Measurements from ENCODE around the gene MOV10. TPM values are rescaled to one million over a fixed set of nuclear protein-coding genes. Genes with fewer than 3 reads are reported as not detected.
A peak's percentile ranks its signal among the peaks of the same experiment; 100 is the strongest.

MOV10 gene
- total and polyA plus RNA-seq, 5 donors from 2014 or later: 26.1 to 94.2 (median 29.8) TPM

DNA sequence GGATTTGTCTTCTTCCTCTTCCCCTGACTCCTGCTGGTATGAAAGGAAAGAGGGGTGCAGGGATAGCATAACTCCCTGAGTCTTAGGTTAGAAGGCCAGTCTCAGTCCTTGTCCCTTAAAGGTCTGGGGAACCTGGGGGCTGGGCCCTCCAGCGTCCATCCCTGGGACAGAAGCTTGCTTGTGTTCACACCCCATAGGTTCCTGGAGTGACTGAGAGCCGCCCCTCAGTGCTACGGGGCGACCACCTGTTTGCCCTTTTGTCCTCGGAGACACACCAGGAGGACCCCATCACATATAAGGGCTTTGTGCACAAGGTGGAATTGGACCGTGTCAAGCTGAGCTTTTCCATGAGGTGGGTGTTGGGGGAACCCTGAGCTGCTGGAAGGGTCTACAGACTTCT, 19.4 kb downstream of the MOV10 start:
- Mint-ChIP-seq H3K9me3 (no peaks in the 10 kb centered on the region), H3K4me3 (no peak overlapping the region), H3K4me1 (peaks cover 0 to 1% (median 0%) of the 10 kb centered on the region in 4 donors), H3K27ac (no peak overlapping the region), H3K36me3 (peaks cover 36% of the 10 kb centered on the region), H3K27me3 (no peaks in the 10 kb centered on the region)
- no peak for ATAC-seq (ENCODE audit: low read depth in 2 of 2)
- DNase-seq: no peak
- H3K27ac ChIP-seq (ENCODE audit: insufficient read depth, low read length, poor library complexity, severe bottlenecking): no peak overlapping the region
- H3K9me3 ChIP-seq (ENCODE audit: control insufficient read depth in 2 of 2, low read length in 2 of 2): no peaks in the 10 kb centered on the region
- H3K36me3 ChIP-seq (ENCODE audit: control insufficient read depth, insufficient read depth, low read length): peaks cover 68% of the 10 kb centered on the region
- H3K27me3 ChIP-seq (ENCODE audit: control insufficient read depth, insufficient read depth, low read length): no peaks in the 10 kb centered on the region
- no peak overlapping the region for H3K4me3 ChIP-seq (ENCODE audit: low read depth, low read length)
- H3K4me1 ChIP-seq (ENCODE audit: control insufficient read depth, insufficient read depth, low read length, poor library complexity, severe bottlenecking): no peaks in the 10 kb centered on the region

DNA sequence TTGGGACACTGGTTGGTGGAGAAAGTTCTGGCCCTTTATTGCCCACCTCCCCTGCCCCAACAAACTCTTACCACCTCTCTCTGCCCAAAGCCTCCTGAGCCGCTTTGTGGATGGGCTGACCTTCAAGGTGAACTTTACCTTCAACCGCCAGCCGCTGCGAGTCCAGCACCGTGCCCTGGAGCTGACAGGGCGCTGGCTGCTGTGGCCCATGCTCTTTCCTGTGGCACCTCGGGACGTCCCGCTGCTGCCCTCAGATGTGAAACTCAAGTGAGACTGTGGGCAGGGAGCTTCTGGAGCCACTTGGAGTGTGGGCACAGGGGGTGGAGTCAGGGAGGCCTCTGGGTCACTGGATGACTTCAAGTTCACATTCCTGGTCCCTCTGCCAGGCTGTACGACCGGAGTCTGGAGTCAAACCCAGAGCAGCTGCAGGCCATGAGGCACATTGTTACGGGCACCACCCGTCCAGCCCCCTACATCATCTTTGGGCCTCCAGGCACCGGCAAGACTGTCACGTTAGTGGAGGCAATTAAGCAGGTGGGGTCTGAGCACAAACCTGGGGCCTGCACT, 20.0 kb downstream of the MOV10 start:
- peaks cover 40% of the 10 kb centered on the region for H3K36me3 Mint-ChIP-seq
- DNase-seq (no peak), ATAC-seq (ENCODE audit: low read depth in 2 of 2) (no peak)
- no peak overlapping the region for H3K4me3 ChIP-seq (ENCODE audit: low read depth, low read length)
- no peaks in the 10 kb centered on the region for H3K9me3 ChIP-seq (ENCODE audit: control insufficient read depth in 2 of 2, low read length in 2 of 2)
- no peaks in the 10 kb centered on the region for H3K4me1 ChIP-seq (ENCODE audit: control insufficient read depth, insufficient read depth, low read length, poor library complexity, severe bottlenecking)
- H3K9me3 Mint-ChIP-seq: no peaks in the 10 kb centered on the region
- H3K27me3 ChIP-seq (ENCODE audit: control insufficient read depth, insufficient read depth, low read length): no peaks in the 10 kb centered on the region
- H3K27ac ChIP-seq (ENCODE audit: insufficient read depth, low read length, poor library complexity, severe bottlenecking): no peak overlapping the region
- peaks cover 0 to 8% (median 2%) of the 10 kb centered on the region in 4 donors for H3K4me1 Mint-ChIP-seq
- H3K4me3 Mint-ChIP-seq: no peak overlapping the region
- no peak overlapping the region for H3K27ac Mint-ChIP-seq
- H3K27me3 Mint-ChIP-seq: no peaks in the 10 kb centered on the region
- peaks cover 69% of the 10 kb centered on the region for H3K36me3 ChIP-seq (ENCODE audit: control insufficient read depth, insufficient read depth, low read length)

DNA sequence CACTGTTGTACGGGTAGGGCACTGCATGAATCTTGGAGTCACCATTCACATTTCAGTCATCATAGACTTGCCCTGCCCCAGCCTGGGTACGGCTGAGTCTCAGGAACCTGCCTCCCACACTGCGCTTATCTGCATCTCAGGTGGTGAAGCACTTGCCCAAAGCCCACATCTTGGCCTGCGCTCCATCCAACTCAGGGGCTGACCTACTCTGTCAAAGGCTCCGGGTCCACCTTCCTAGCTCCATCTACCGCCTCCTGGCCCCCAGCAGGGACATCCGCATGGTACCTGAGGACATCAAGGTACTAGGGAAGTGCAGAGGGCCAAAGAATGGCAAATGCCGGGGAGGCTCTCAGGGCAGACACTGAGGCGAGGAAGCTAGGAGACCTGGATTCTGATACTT, 20.8 kb downstream of the MOV10 start:
- Mint-ChIP-seq H3K4me1 (peaks cover 0 to 8% (median 6%) of the 10 kb centered on the region in 4 donors), H3K36me3 (peaks cover 42% of the 10 kb centered on the region), H3K4me3 (no peak overlapping the region), H3K9me3 (no peaks in the 10 kb centered on the region), H3K27ac (no peak overlapping the region), H3K27me3 (no peaks in the 10 kb centered on the region)
- H3K4me1 ChIP-seq (ENCODE audit: control insufficient read depth, insufficient read depth, low read length, poor library complexity, severe bottlenecking): peaks cover under 1% of the 10 kb centered on the region
- H3K4me3 ChIP-seq (ENCODE audit: low read depth, low read length): no peak overlapping the region
- ATAC-seq (ENCODE audit: low read depth in 2 of 2) (peak in 1 of 2 donors; percentile 5), DNase-seq (no peak)
- H3K36me3 ChIP-seq (ENCODE audit: control insufficient read depth, insufficient read depth, low read length): peaks cover 68% of the 10 kb centered on the region
- H3K27ac ChIP-seq (ENCODE audit: insufficient read depth, low read length, poor library complexity, severe bottlenecking): no peak overlapping the region
- H3K9me3 ChIP-seq (ENCODE audit: control insufficient read depth in 2 of 2, low read length in 2 of 2): no peaks in the 10 kb centered on the region
- H3K27me3 ChIP-seq (ENCODE audit: control insufficient read depth, insufficient read depth, low read length): no peaks in the 10 kb centered on the region

DNA sequence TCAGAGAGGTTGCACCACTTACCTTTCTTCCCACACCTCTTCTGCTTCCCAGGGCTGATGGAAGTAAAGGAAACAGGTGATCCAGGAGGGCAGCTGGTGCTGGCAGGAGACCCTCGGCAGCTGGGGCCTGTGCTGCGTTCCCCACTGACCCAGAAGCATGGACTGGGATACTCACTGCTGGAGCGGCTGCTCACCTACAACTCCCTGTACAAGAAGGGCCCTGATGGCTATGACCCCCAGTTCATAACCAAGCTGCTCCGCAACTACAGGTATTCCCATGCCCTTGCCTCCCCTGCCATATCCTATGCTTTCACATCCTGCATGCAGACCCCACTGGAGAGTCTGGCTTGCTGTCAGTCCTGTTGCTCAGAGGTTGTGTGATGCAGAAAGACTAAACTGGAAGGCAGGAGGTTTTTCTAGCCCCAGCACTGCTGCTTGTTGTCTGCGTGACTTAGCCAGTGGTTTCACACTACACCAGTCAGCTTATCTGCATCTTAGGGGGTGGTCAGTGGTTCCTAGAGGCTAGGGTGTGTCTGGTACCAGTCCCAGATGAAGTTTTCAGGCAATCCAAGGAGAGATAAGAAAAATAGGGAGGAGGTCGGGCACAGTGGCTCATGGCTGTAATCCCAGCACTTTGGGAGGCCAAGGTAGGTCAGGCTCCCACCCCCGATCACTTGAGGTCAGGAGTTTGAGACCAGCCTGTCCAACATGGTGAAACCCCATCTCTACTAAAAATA, 22.3 kb downstream of the MOV10 start:
- ATAC-seq (ENCODE audit: low read depth in 2 of 2) (no peak), DNase-seq (no peak)
- Histone ChIP-seq H3K9me3 (ENCODE audit: control insufficient read depth in 2 of 2, low read length in 2 of 2) (no peaks in the 10 kb centered on the region), H3K27ac (ENCODE audit: insufficient read depth, low read length, poor library complexity, severe bottlenecking) (no peak overlapping the region), H3K36me3 (ENCODE audit: control insufficient read depth, insufficient read depth, low read length) (peaks cover 68% of the 10 kb centered on the region), H3K4me1 (ENCODE audit: control insufficient read depth, insufficient read depth, low read length, poor library complexity, severe bottlenecking) (peaks cover 15% of the 10 kb centered on the region), H3K4me3 (ENCODE audit: low read depth, low read length) (no peak overlapping the region), H3K27me3 (ENCODE audit: control insufficient read depth, insufficient read depth, low read length) (no peaks in the 10 kb centered on the region)
- H3K27me3 Mint-ChIP-seq: no peaks in the 10 kb centered on the region
- H3K4me1 Mint-ChIP-seq: peaks cover 1 to 22% (median 15%) of the 10 kb centered on the region in 4 donors
- H3K27ac Mint-ChIP-seq: peak overlapping the region in 1 of 3 donors; percentile 52
- H3K9me3 Mint-ChIP-seq: no peaks in the 10 kb centered on the region
- peaks cover 37% of the 10 kb centered on the region for H3K36me3 Mint-ChIP-seq
- H3K4me3 Mint-ChIP-seq: no peak overlapping the region

DNA sequence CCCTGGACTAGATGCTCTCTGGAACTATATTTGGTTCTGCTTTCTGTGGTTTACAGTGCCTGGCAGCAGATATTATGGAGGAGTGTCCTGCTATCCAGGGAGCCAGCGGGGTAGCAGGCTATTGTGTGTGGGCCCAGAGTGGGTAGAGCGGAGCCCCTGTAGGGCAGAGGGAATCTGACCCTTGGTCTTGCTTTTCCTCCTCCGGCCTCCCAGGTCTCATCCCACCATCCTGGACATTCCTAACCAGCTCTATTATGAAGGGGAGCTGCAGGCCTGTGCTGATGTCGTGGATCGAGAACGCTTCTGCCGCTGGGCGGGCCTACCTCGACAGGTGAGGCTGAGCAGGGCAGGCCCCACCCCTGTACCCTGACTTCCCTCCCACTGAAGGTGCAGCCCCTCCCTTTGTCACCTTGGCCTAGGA, 23.3 kb downstream of the MOV10 start:
- H3K36me3 Mint-ChIP-seq: peaks cover 29% of the 10 kb centered on the region
- no peaks in the 10 kb centered on the region for H3K9me3 Mint-ChIP-seq
- H3K4me1 Mint-ChIP-seq: peaks cover 7 to 32% (median 20%) of the 10 kb centered on the region in 4 donors
- ATAC-seq (ENCODE audit: low read depth in 2 of 2) (no peak), DNase-seq (no peak)
- H3K27me3 Mint-ChIP-seq: no peaks in the 10 kb centered on the region
- H3K4me3 Mint-ChIP-seq: no peak overlapping the region
- no peak overlapping the region for H3K27ac ChIP-seq (ENCODE audit: insufficient read depth, low read length, poor library complexity, severe bottlenecking)
- no peak overlapping the region for H3K4me3 ChIP-seq (ENCODE audit: low read depth, low read length)
- peaks cover 18% of the 10 kb centered on the region for H3K4me1 ChIP-seq (ENCODE audit: control insufficient read depth, insufficient read depth, low read length, poor library complexity, severe bottlenecking)
- H3K36me3 ChIP-seq (ENCODE audit: control insufficient read depth, insufficient read depth, low read length): peaks cover 58% of the 10 kb centered on the region
- no peak overlapping the region for H3K27ac Mint-ChIP-seq
- no peaks in the 10 kb centered on the region for H3K27me3 ChIP-seq (ENCODE audit: control insufficient read depth, insufficient read depth, low read length)
- no peaks in the 10 kb centered on the region for H3K9me3 ChIP-seq (ENCODE audit: control insufficient read depth in 2 of 2, low read length in 2 of 2)

DNA sequence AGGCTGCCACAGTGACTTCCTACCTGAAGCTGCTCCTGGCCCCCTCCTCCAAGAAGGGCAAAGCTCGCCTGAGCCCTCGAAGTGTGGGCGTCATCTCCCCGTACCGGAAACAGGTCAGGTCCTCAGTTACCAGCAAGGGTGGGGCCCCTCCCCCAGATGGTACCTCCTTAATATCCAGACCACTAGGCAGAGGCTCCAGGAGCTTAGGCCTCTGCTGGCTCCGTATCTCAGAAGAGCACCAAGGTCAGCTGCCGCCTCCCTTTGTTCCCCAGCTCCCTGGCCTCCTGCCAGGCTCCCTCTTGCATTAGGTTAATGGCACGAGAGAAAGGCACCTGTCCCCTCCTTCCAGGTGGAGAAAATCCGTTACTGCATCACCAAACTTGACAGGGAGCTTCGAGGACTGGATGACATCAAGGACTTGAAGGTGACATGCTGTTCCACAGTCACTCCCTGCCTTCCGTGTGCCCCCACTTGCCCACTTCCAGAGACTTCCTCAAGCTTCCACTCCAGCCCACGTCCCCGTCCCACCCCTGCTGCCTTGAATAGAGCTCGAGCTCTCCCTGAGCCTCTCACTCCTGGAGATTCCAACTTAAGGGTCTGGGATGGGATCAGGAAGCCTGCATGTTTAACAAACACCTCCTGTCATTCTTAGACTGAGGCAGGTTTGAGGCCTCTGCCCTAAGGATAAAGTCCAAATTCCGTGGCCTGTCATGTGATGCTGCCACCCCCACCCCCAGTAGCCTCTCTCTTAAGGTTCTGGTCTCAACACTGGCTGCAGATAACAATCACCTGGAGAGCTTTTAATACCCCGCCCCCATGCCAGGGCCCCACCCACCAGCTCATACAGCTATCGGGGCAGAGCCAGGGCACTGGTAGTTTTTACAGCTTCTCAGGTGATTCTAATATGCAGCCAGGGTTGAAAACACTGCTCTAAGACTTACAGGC, 24.2 kb downstream of the MOV10 start:
- Histone ChIP-seq H3K27me3 (ENCODE audit: control insufficient read depth, insufficient read depth, low read length) (no peaks in the 10 kb centered on the region), H3K4me1 (ENCODE audit: control insufficient read depth, insufficient read depth, low read length, poor library complexity, severe bottlenecking) (peaks cover 18% of the 10 kb centered on the region), H3K27ac (ENCODE audit: insufficient read depth, low read length, poor library complexity, severe bottlenecking) (no peak overlapping the region), H3K9me3 (ENCODE audit: control insufficient read depth in 2 of 2, low read length in 2 of 2) (no peaks in the 10 kb centered on the region), H3K4me3 (ENCODE audit: low read depth, low read length) (no peak overlapping the region), H3K36me3 (ENCODE audit: control insufficient read depth, insufficient read depth, low read length) (peaks cover 54% of the 10 kb centered on the region)
- no peak for ATAC-seq (ENCODE audit: low read depth in 2 of 2)
- peak overlapping the region; percentile 60 to 85 (median 65) for H3K27ac Mint-ChIP-seq
- no peaks in the 10 kb centered on the region for H3K27me3 Mint-ChIP-seq
- no peak overlapping the region for H3K4me3 Mint-ChIP-seq
- peaks cover 24% of the 10 kb centered on the region for H3K36me3 Mint-ChIP-seq
- no peaks in the 10 kb centered on the region for H3K9me3 Mint-ChIP-seq
- no peak for DNase-seq
- peaks cover 7 to 32% (median 20%) of the 10 kb centered on the region in 4 donors for H3K4me1 Mint-ChIP-seq

DNA sequence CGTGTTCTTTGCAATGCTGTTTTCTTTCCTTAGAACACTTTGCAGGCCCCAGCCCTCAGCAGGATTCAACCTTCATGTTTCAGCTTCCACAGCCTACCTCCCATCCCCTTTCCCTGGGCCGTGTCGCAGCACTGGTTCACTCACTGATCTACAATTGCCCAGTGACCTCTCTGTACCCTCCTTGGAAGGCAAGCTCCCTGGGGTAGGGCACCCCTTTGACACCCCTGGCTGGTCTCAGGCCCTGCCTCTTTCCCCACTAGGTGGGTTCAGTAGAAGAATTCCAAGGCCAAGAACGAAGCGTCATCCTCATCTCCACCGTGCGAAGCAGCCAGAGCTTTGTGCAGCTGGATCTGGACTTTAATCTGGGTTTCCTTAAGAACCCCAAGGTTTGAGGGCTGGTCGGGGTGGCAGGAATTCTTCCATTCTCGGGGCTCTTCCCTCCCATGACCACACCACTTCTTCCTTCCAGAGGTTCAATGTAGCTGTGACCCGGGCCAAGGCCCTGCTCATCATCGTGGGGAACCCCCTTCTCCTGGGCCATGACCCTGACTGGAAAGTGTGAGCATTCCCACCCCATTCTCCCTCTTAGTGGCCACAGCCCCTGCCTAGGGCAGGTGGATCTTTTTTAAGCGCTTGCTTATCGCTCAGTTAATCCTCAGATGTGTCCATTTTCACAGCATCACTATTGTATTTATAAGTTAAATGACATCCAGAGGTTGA, 25.1 kb downstream of the MOV10 start:
- ATAC-seq (ENCODE audit: low read depth in 2 of 2): no peak
- no peaks in the 10 kb centered on the region for H3K9me3 ChIP-seq (ENCODE audit: control insufficient read depth in 2 of 2, low read length in 2 of 2)
- H3K4me1 ChIP-seq (ENCODE audit: control insufficient read depth, insufficient read depth, low read length, poor library complexity, severe bottlenecking): peaks cover 22% of the 10 kb centered on the region
- Mint-ChIP-seq H3K4me3 (no peak overlapping the region), H3K27ac (peak overlapping the region; percentile 85 to 93 (median 87)), H3K27me3 (no peaks in the 10 kb centered on the region), H3K36me3 (peaks cover 24% of the 10 kb centered on the region), H3K9me3 (no peaks in the 10 kb centered on the region), H3K4me1 (peaks cover 7 to 36% (median 23%) of the 10 kb centered on the region in 4 donors)
- no peak for DNase-seq
- no peaks in the 10 kb centered on the region for H3K27me3 ChIP-seq (ENCODE audit: control insufficient read depth, insufficient read depth, low read length)
- H3K36me3 ChIP-seq (ENCODE audit: control insufficient read depth, insufficient read depth, low read length): peaks cover 44% of the 10 kb centered on the region
- no peak overlapping the region for H3K4me3 ChIP-seq (ENCODE audit: low read depth, low read length)
- no peak overlapping the region for H3K27ac ChIP-seq (ENCODE audit: insufficient read depth, low read length, poor library complexity, severe bottlenecking)

Measured in CD4-positive, CD25-positive, alpha-beta regulatory T cell (primary cell).